NCI-H1694 (cell line): Measurements from ENCODE around the gene CALY.

ENCODE experiments used
- DNase-seq: peaks from one replicate; lab custom pipeline; 2025; lab: John Stamatoyannopoulos, UW

The CALY gene

DNA sequence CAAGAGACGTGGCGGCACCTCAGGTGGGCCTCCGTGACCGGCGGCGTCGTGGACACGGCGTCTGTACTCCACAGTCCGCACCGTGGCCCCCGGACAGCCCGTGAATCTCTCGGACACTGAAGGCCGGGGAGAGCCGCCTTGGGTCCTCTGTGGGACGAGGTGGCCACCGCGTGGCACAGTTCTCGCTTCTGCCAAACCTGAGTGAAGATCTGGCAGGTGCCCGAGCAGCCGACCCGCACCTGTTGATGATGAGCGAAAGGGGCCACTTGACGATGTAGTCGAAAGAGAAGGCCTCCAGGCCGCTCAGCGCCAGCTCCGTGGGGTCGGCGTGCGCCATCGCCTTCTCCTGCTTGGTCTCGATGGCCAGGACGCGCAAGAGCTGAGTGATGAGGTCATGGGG lies 51.5 kb downstream of the CALY start:
- DNase-seq, result no peak

DNA sequence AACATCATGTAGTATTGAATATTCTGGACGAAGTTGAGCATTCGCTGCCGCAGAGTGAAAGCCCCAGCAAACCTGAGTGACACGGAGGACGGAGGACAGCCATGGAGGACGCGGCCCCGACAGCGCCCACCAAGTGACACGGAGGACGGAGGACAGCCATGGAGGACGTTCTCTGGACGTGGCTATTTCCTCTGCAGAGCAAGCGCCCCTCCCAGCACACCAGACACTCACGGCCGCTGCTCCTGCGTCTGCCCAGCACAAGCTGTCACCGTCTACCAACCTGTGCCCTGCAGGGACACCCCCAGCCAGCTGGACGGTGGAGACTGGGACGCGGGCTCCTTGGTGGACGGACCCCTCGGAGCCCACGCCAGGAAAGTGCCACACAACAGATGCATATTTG lies 52.8 kb downstream of the CALY start:
- DNase-seq, result no peak

DNA sequence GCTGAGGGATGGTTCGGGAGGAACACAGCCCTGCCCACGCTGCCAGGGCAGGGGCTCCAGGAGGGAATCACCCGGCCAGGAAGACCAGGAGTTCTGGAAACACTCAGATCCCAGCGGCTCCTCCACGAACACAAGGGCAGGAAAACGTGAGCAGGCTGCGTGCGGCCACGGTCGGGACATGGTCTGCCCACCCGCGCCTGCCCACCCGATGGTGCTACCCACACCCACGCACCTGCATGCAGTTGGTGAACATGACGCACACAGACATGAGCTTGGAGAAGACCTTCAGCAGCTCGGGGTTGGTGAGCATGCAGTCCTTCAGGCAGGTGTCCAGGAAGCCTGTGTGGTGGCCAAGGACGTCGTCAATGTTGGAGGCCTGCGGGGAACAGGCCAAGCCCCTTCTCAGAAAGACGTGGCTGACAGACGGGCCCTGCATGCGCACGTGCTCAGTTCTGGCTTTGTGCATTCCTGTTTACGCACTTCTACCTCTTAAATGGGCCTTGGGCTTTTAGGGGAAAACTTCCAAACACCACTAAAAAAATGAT lies 53.8 kb downstream of the CALY start:
- DNase-seq, result no peak

GRCh38 chr10:133281628-133282372 lies 54.9 kb downstream of the CALY start:
- no peak for DNase-seq

DNA sequence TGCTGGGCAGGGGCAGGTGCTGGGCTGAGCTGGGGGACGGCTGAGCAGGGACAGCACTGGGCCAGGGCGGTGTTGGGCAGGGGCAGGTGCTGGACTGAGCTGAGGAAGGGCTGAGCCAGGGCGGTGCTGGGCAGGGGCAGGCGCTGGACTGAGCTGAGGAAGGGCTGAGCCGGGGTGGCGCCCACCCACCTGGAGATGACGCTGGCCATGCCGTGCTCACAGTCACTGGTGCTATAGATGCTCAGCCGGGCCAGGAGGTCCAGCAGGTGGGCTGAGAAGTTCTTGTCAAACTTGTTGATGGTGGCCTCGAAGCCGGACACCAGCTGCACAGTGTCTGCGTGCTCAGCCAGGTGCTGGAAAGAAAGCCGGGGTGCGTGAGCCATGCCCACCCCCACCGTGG lies 55.6 kb downstream of the CALY start:
- no peak for DNase-seq

- DNase-seq, result no peak
Measured at GRCh38 chr10:133280391-133281059, 56.2 kb downstream of the CALY start.

DNA sequence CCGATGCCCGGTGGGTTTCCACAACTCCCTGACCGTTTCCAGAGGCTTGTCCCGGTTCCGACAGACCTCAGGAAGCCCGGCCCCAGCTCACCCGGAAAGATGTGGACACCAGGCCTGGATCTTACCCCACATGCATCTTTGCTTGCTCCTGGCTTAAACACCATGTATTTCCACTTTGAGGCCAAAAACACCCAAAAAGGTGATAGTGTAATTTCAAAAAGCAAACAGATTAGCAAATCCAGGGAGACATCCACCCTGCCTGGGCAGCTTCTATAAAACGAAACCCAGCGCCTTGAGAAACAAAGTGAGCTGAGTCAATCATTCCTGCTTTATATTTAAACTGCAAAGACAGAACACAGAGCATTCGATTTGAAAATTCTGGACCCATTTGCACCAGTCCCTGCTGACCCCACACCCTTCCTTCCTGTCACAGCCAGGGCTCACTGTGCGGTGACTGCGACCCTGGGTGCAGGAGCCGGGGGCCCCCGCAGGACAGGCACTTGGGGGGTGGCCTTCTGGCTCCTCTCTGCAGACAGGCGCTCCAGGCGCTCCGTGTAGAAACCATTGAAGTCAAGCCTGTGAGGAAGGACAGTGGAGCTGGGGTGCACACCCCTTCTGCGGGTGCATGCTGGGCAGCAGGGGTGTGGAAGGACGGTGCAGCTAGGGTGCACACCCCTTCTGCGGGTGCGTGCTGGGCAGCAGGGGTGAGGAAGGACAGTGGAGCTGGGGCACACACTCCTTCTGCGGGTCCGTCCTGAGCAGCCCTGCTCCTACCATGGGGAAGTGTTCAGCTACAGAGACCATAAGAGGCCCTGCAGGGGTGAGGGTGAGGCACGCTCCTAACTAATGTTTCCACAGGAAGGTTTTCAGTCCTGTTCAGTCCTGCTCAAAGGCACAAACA lies 57.1 kb downstream of the CALY start:
- DNase-seq, result no peak

DNA sequence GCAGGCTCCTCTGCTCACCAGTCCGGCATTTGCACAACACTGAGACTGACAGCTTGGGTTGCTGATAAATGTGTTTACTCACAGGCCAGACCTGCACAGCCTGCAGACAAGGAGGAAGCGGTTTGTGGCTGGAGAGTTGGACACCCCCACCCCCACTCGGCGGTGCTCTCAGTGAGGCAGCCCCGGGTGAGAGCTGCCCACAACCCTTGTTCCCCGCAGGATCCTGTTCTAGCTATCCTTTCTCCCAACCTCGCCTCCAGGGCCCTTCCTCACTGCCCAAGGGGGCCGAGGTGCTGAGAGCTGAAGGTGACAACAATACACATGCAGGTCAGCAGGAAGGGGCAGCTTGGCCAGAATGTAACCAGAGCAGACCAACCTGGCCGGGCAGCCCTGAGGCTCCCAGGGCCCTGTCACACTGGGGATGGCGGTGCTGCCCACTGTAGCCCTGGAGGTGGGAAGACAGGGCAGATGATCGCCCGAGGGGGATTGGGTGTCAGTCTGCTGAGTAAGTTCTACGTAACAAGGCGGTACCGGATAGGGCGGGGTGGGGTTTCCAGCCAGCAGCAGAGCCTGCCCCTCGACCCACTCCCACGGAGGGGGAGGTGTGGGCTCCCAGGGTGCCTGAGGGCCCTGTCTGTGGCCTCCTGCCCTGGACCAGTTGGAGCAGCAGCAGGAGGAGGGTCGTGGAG lies 58.0 kb downstream of the CALY start:
- DNase-seq, result no peak

DNA sequence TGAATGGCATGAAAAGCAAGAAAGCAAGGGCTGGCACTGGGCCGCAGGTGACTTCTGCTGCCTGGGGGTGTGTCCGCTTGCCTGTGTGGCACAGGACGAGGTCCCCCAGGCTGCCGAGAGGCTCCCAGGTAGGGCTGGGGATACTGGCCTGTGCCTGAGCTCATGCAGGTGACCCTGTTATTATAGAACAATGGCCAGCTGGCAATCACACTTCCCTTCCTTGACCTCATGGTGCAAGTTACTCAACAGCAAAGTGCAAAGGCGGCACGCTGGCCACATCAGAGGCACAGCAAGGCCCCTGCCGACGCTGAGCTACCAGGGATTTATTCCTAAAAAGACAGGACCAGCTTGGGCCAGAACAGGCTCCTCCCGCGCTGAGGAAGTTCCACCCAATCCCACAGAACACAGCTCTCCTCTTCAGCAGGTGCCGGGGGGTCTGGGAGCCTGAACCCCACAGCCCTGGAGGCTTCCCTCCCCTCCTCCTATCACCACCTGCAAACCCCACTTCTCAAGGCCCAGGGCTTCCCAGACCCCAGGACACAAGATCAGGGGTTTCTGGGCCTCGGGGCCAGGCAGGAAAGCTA lies 58.6 kb downstream of the CALY start:
- no peak for DNase-seq

- no peak for DNase-seq
Measured at GRCh38 chr10:133277277-133277992, 59.3 kb downstream of the CALY start.

DNA sequence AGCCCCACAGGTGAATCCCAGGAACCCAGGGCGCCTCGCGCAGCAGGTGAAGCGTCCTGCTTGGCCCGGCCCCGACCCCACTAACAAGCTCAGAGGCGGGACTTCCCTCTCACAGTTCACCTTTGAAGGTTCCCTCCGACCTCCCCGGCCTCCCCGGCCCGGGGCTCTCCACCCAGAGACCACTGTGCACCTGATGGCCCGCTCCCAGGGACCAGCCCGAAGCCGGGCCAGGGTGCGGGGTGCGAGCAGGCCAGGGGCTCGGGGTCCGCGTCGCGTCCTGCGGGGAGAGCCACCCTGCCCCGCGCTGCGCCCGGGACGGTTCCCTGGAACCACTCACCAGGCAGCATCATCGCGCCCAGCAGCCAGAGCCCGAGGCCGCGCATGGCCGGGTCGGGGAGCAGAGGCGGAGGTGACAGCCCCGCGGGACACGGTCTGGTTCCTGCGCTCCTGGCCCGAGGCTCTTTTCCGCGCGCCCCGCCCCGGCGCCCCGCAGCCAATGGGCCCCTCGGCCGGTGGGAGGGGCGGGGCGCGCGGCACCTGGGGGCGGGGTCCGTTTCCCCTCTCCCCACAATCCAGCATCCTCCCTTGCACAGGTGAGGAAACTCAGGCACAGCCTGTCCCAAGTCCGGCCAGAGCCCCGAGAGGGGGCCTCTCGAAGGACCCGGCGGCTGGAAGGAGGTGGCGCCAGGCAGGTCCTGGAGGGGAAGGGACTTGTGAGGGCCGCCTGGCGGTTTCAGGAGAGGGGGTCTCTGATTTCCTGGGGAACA lies 60.1 kb downstream of the CALY start, which contains the start of gene ADAM8:
Gene ADAM8 (minus strand): TSS at position 434 of the 767 bp plus-strand sequence. CDS start 51 bp downstream, at position 383.
- no peak for DNase-seq

DNA sequence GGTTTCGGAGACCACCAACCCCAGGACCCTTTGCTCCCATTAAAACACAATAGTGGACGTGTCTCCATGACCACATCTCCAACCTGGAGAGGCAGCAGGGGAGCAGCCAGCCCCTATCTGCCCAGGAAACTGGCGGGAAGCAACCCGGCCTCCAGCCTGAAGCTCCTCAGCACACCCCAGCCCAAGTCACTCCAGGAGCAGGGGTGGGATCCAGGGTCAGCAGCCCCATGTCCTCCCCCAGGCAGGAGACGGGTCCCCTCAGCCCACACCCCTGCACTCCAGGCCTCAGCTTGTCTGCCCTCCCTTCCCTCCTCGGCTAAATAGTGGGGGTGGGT lies 60.6 kb downstream of the CALY start:
- DNase-seq, result no peak

- no peak for DNase-seq
Measured at GRCh38 chr10:133275684-133276092, 61.0 kb downstream of the CALY start.

DNA sequence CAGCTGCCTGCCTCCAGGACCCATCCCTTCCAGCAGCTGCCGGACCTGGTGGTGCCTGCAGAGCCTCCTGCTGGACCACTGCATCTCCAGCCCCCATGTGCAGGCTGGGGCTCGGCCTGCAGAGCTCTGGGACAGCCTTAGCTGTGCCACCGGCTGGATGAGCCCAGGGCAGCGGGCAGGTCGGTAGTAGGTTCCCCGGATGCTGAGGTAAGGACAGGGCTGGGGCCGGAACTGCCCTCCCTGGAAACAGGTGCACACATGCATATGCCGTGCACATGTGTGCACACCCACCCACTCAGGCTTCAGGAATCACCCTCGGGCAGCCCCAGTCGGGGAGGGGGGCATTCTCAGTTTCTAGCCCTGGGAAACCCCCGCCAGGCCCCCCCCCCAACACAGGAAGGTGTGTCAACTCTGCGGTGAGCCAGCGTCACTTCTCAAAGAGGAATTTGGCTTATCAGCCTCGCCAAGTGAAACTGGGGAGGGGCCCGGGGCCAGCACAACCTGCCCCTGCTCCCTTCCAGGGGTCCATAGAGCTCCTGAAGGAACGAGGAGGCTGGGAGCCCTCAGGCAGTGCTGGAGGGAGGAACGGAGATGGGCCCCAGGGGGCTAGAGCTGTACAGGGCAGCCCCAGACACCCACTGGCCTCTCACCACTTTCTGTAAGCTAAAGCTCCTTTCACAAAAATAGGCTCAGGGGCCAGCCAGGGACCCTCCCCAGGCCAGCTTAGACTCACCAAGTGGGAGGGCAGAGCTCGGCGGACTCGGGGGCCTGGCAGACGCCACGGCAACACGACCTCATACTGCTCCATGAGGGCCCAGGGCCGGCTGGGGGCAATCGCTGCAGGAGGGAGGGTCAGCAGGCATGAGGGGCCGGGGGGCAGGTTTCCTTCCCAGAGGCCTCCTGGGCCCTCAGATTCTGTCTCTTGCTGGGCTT lies 61.7 kb downstream of the CALY start:
- no peak for DNase-seq
